ENCODE results near the gene GPC6.

Gene GPC6

GRCh38 chr13:93559718-93560117, 333.1 kb downstream of the GPC6 start (continued):
- TF ChIP-seq PRDM10 (tag by site-specific recombination; IDR thresholded peaks at IDR 0.05) (no peak), ZNF704 (tag by site-specific recombination; IDR thresholded peaks at IDR 0.05) (no peak), ZNF555 (tag by site-specific recombination; conservative IDR thresholded peaks at IDR 0.05) (no peak), ZNF266 (tag by site-specific recombination; IDR thresholded peaks at IDR 0.05; ENCODE audit: low read depth) (no peak), CTCF (tag by site-specific recombination; IDR thresholded peaks at IDR 0.05) (no peak), ZNF473 (tag by site-specific recombination; IDR thresholded peaks at IDR 0.05) (no peak), ZNF747 (tag by site-specific recombination; IDR thresholded peaks at IDR 0.05) (no peak), ZNF629 (tag by site-specific recombination; IDR thresholded peaks at IDR 0.05) (peak; percentile 77), ZSCAN18 (tag by site-specific recombination; IDR thresholded peaks at IDR 0.05) (no peak), ZNF146 (tag by site-specific recombination; IDR thresholded peaks at IDR 0.05) (0 out of 2 replicates have a peak, but pooled peaks have one; percentile 11), ZNF24 (tag by site-specific recombination; IDR thresholded peaks at IDR 0.05) (peak; percentile 79; the same call in 1 of the 2 replicates), ZNF692 (tag by site-specific recombination; IDR thresholded peaks at IDR 0.05) (no peak), ZNF114 (tag by site-specific recombination; IDR thresholded peaks at IDR 0.05) (no peak), ZNF416 (tag by site-specific recombination; IDR thresholded peaks at IDR 0.05) (no peak), ZNF354C (tag by site-specific recombination; IDR thresholded peaks at IDR 0.05; ENCODE audit: borderline replicate concordance, low read depth) (no peak), ZNF660 (tag by site-specific recombination; IDR thresholded peaks at IDR 0.05) (peak; percentile 78), ZNF16 (tag by site-specific recombination; IDR thresholded peaks at IDR 0.05; ENCODE audit: low read depth) (no peak), ZXDB (tag by site-specific recombination; IDR thresholded peaks at IDR 0.05) (peak; percentile 48; the same call in 1 of the 2 replicates), ZNF391 (tag by site-specific recombination; IDR thresholded peaks at IDR 0.05; ENCODE audit: borderline replicate concordance, low read depth) (0 out of 2 replicates have a peak, but pooled peaks have one; percentile 57), ZIC2 (tag by site-specific recombination; IDR thresholded peaks at IDR 0.05) (no peak), SP3 (tag by site-specific recombination; IDR thresholded peaks at IDR 0.05) (no peak), ATF2 (tag by site-specific recombination; IDR thresholded peaks at IDR 0.05; ENCODE audit: low read depth) (no peak), ZNF529 (tag by site-specific recombination; IDR thresholded peaks at IDR 0.05; ENCODE audit: insufficient replicate concordance) (no peak), ZNF549 (tag by site-specific recombination; IDR thresholded peaks at IDR 0.05) (no peak), KLF9 (tag by site-specific recombination; IDR thresholded peaks at IDR 0.05; ENCODE audit: low read depth) (no peak), ZNF548 (tag by site-specific recombination; IDR thresholded peaks at IDR 0.05) (no peak), ZNF701 (tag by site-specific recombination; IDR thresholded peaks at IDR 0.05) (no peak), ZNF423 (tag by site-specific recombination; IDR thresholded peaks at IDR 0.05) (no peak), GLIS1 (tag by site-specific recombination; IDR thresholded peaks at IDR 0.05) (no peak), ZNF677 (tag by site-specific recombination; IDR thresholded peaks at IDR 0.05) (no peak), ZNF426 (tag by site-specific recombination; IDR thresholded peaks at IDR 0.05) (no peak)
